WERI-Rb-1 (cell line): ENCODE results near the gene ETS2.
"Not testable (repeated sequence)": the region's sequence is repeated elsewhere in the genome, so short reads cannot be mapped to it uniquely, and the experiment has no call there.

Experiments used
- DNase-seq: peaks from one replicate; pipeline ENCODE4 v3.0.0-alpha.2; 2020
- H3K27ac ChIP-seq: fragments of 250-450 bp; sonication (Bioruptor Pico); 2 replicates; pipeline ENCODE4 v1.5.1; 2020; ENCODE audit warnings: mild to moderate bottlenecking, moderate library complexity
- H3K27me3 ChIP-seq: fragments of 250-450 bp; sonication (Bioruptor Pico); 2 replicates; pipeline ENCODE4 v1.5.1; 2021; ENCODE audit warnings: mild to moderate bottlenecking, low read depth, moderate library complexity; ENCODE audit not compliant: insufficient read depth, severe bottlenecking
- H3K36me3 ChIP-seq: fragments of 250-450 bp; sonication (Bioruptor Pico); 2 replicates; pipeline ENCODE4 v1.5.1; 2020; ENCODE audit warnings: mild to moderate bottlenecking, moderate library complexity
- H3K4me3 ChIP-seq: 2 replicates; pipeline ENCODE4 v1.5.1; 2011; ENCODE audit warnings: low read depth, mild to moderate bottlenecking, control low read depth, low read length
- H3K9me3 ChIP-seq: fragments of 250-450 bp; sonication (Bioruptor Pico); 2 replicates; pipeline ENCODE4 v1.5.1; 2021; ENCODE audit warnings: mild to moderate bottlenecking, moderate library complexity; ENCODE audit not compliant: severe bottlenecking
- TF ChIP-seq, protein P1 (sequence below): IDR thresholded peaks from 2 replicates; pipeline ENCODE4 v1.5.1; 2011; ENCODE audit warnings: low read depth, mild to moderate bottlenecking, control low read depth, inconsistent platforms, low read length

Gene ETS2

DNA sequence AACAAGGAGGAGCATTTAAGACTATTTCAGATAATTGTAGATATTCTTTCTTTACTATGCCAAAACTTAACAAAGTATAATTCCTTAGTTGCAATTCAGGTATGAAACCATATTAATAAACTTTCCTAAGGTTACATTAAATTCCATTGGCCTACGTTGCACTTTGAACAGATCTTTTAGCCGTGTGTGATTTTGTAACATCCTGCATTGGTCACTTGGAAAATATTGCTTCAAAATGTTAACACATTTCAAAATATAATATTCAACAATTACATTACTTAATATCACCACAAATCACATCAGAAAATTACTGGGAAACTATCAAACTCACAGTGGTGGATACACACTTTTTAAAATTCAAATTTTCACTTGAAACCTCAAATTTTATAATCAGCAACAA lies 20.2 kb downstream of the ETS2 start:
- H3K27me3 ChIP-seq = no peaks in the 10 kb centered on the region

DNA sequence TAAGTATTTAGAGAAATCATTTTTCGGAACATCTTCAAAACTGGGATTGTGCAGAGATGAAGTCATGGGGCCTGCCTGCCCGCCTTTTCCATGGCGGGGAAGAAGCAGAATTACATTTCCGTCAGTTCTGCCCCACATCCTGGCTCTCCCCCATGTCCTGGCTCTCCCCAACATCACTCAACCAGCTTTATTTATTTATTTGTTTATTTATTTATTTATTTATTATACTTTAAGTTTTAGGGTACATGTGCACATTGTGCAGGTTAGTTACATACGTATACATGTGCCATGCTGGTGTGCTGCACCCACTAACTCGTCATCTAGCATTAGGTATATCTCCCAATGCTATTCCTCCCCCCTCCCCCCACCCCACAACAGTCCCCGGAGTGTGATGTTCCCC lies 22.4 kb downstream of the ETS2 start:
- not testable (repeated sequence) for H3K9me3 ChIP-seq, H3K27me3 ChIP-seq, H3K27ac ChIP-seq, H3K4me3 ChIP-seq, DNase-seq
- H3K36me3 ChIP-seq = peaks cover 10% of the 10 kb centered on the region

More for the DNA sequence above, 20.2 kb downstream of the ETS2 start:
- no peak for DNase-seq
- Histone ChIP-seq H3K4me3 (no peak overlapping the region), H3K36me3 (peaks cover 31% of the 10 kb centered on the region), H3K9me3 (no peaks in the 10 kb centered on the region), H3K27ac (no peak overlapping the region)
- TF ChIP-seq, protein P1, sequence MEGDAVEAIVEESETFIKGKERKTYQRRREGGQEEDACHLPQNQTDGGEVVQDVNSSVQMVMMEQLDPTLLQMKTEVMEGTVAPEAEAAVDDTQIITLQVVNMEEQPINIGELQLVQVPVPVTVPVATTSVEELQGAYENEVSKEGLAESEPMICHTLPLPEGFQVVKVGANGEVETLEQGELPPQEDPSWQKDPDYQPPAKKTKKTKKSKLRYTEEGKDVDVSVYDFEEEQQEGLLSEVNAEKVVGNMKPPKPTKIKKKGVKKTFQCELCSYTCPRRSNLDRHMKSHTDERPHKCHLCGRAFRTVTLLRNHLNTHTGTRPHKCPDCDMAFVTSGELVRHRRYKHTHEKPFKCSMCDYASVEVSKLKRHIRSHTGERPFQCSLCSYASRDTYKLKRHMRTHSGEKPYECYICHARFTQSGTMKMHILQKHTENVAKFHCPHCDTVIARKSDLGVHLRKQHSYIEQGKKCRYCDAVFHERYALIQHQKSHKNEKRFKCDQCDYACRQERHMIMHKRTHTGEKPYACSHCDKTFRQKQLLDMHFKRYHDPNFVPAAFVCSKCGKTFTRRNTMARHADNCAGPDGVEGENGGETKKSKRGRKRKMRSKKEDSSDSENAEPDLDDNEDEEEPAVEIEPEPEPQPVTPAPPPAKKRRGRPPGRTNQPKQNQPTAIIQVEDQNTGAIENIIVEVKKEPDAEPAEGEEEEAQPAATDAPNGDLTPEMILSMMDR = no peak

DNA sequence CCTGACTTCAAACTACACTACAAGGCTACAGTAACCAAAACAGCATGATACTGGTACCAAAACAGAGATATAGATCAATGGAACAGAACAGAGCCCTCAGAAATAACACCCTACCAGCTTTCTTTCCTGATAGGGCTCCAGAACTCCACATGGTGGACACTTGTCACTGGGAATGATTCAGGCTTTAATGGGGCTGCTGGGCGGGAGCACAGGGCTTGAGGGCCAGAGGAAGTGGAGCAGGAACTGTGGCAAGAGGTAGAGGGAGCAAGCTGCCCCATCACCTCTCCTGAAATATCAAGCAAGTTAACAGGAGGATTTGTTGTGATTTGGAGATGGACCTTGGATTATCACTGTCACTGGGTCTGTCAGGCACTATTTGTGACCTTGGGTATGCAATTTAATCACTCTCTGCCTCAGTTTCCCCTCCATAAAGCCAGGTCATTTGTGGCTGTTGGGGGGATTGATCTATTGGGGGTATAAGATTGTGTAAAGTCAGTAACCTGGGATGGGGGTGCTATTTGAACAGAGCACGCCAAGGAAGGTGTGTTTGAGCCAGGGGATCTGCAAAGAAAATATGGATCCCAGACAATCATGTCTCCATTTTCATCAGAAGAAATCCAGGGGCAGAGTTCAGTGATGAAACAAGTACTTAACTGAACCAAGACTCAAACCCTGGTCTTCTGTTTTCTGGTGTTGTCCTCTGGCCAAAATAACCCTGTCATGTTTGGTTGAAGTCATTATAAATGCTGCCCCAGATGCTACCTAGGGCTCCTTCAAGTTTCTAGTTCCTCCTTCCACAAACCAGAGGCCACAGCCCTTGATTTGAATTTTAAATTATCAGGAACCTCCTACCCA lies 25.2 kb downstream of the ETS2 start:
- TF ChIP-seq, protein P1 = no peak
- Histone ChIP-seq H3K9me3 (no peaks in the 10 kb centered on the region), H3K4me3 (no peak overlapping the region), H3K27me3 (no peaks in the 10 kb centered on the region), H3K36me3 (no peaks in the 10 kb centered on the region), H3K27ac (no peak overlapping the region)
- DNase-seq = no peak

DNA sequence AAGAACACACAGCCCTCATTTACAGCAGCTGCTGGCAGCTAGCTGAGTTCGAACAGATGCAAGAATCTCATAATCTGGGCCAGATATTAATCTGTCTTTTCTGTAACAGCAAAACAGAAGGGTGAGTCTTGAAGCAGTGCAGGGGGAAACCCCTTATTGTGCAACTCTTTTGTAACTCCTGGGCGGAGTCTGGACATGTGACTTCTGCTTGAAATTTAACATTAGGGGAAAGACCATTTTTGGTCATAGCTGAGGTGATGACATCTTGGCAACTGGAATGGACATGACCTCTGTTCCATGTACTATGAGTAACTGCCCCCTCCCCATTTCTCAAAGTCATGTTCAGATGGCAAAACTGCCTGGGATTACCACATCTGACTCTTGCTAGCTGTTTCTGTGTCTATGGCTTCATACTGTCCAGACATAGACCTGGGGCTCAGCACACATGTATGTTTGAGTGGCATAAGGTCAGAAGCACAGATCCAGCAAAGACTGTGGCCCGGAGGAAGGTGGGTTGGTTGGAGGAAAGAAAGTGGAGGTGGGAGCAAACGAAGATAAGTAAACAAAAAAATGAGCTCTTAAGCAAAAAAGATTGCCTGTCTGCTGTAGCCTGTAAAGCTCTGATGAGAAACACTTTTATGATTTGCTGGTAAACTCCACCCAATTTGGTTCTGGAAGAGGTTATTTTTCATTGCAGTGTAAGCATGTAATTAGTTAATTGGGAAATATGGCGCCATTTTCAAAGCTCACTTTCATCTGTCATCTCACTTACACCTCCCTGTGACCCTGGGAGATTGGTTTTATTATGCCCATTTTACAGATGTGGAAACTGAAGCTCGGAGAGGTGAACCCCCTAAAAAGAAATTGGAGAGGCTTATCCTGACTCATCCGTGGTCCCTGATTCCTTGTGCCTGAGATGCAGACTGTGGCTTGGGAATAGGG lies 26.1 kb downstream of the ETS2 start:
- Histone ChIP-seq H3K27me3 (no peaks in the 10 kb centered on the region), H3K4me3 (no peak overlapping the region), H3K27ac (no peak overlapping the region), H3K9me3 (no peaks in the 10 kb centered on the region), H3K36me3 (no peaks in the 10 kb centered on the region)
- no peak for DNase-seq
- TF ChIP-seq, protein P1 = no peak

DNA sequence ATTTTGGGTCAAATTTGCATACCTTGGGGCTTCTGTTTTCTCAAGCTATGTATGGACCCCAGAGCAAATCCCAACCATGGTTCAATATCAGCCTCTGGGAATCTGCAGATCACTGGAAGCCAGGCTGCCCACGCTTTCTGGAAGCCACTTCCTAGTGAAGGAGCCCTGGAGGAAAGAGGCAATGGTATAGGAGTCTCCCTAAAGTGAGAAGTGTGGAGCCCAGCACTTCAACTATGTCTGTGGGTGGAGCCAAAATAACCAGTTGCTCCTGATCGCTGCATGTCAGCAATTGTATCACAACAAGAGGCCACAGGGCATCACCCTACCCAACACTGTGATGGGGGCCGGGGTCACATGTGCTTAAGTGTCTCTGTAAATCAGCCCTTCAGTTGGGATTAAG lies 26.9 kb downstream of the ETS2 start:
- Histone ChIP-seq H3K27ac (no peak overlapping the region), H3K36me3 (no peaks in the 10 kb centered on the region), H3K9me3 (no peaks in the 10 kb centered on the region), H3K4me3 (no peak overlapping the region), H3K27me3 (no peaks in the 10 kb centered on the region)
- TF ChIP-seq, protein P1 = no peak
- no peak for DNase-seq

DNA sequence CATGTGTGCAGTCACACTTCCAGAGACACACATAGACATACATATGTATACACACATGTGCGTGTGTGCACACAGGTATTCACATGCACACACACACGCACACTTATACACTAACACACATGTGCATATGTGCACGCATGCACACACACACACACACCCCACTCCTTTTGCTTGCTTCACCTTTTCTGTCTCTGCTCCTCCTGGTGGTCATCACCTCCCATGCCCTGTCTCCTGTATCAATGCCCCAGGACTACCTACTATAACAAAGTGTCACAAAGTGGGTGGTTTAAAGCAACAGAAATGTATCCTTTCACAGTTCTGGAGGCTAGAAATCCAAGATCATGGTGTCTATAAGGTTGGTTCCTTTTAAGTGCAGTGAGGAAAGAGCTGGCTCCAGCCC lies 27.4 kb downstream of the ETS2 start:
- DNase-seq = no peak
- TF ChIP-seq, protein P1 = peak; percentile 18; the same call in 1 of the 2 replicates
- Histone ChIP-seq H3K27me3 (no peaks in the 10 kb centered on the region), H3K9me3 (no peaks in the 10 kb centered on the region), H3K36me3 (no peaks in the 10 kb centered on the region), H3K27ac (no peak overlapping the region), H3K4me3 (no peak overlapping the region)
